IMR-90 (cell line): ENCODE data around the gene SUPT3H. TPM values are rescaled to one million over a fixed set of nuclear protein-coding genes. Genes with fewer than 3 reads are reported as not detected.

ENCODE experiments used
- ATAC-seq: fragments of 200-7000 bp; cut with Tn5 transposase; 2 replicates; pipeline ENCODE4 v1.9.1; 2020; ENCODE audit warnings: low read depth, mild to moderate bottlenecking, moderate library complexity
- BruUV-seq: library from RNA; stranded (reverse); fragments of 400-500 nt; replicated peaks from 2 replicates; lab custom pipeline; 2021; lab: Mats Ljungman, UMichigan
- CTCF ChIA-PET: fragments of 300-600 bp; formaldehyde crosslinking; extraction: SDS; loops from one replicate; lab custom pipeline; 2021; ENCODE audit warnings: antibody characterized with exemption; lab: Yijun Ruan, JAX
- POLR2A ChIA-PET: fragments of 300-600 bp; sonication (Branson Sonifier 250); formaldehyde crosslinking; loops from one replicate; lab custom pipeline; 2022; ENCODE audit warnings: antibody characterized with exemption; ENCODE audit not compliant: unreplicated experiment; lab: Charles Lee
- DNase-seq: peaks from one replicate; pipeline ENCODE4 v3.0.0; 2013
- H2AFZ ChIP-seq: replicated peaks from 2 replicates; pipeline ENCODE3; 2013; ENCODE audit warnings: low read length, mild to moderate bottlenecking; ENCODE audit not compliant: poor library complexity
- H2AK5ac ChIP-seq: 2 replicates; pipeline ENCODE4 v1.6.1; 2013; ENCODE audit warnings: low read depth, low read length, inconsistent platforms
- H2AK9ac ChIP-seq: replicated peaks from 2 replicates; pipeline ENCODE3; 2013; ENCODE audit warnings: mild to moderate bottlenecking, low read depth, low read length, moderate library complexity; ENCODE audit not compliant: poor library complexity
- H2BK120ac ChIP-seq: 2 replicates; pipeline ENCODE4 v1.6.1; 2013; ENCODE audit warnings: low read depth, low read length, inconsistent platforms
- H2BK15ac ChIP-seq: 3 replicates; pipeline ENCODE4 v1.6.1; 2013; ENCODE audit warnings: low read depth, low read length, inconsistent platforms
- H2BK20ac ChIP-seq: 2 replicates; pipeline ENCODE4 v1.6.1; 2013; ENCODE audit warnings: low read depth, mild to moderate bottlenecking, inconsistent platforms, low read length, moderate library complexity
- H2BK5ac ChIP-seq: 2 replicates; pipeline ENCODE4 v1.6.1; 2013; ENCODE audit warnings: mild to moderate bottlenecking, low read depth, low read length, inconsistent platforms; ENCODE audit not compliant: poor library complexity, severe bottlenecking
- H3K14ac ChIP-seq: replicated peaks from 2 replicates; pipeline ENCODE4 v1.6.1; 2013; ENCODE audit warnings: low read depth, low read length, inconsistent platforms
- H3K18ac ChIP-seq: 2 replicates; pipeline ENCODE4 v1.6.1; 2013; ENCODE audit warnings: low read depth, low read length, control low read depth
- H3K23ac ChIP-seq: 2 replicates; pipeline ENCODE4 v1.6.1; 2013; ENCODE audit warnings: low read depth, low read length, inconsistent platforms
- H3K27ac ChIP-seq: 2 replicates; pipeline ENCODE4 v1.5.1; 2013; ENCODE audit warnings: mild to moderate bottlenecking, control low read depth, low read length; ENCODE audit not compliant: insufficient read depth
- H3K27me3 ChIP-seq: 2 replicates; pipeline ENCODE4 v1.6.1; 2013; ENCODE audit warnings: low read length; ENCODE audit not compliant: control insufficient read depth, insufficient read depth
- H3K36me3 ChIP-seq: 2 replicates; pipeline ENCODE4 v1.6.1; 2013; ENCODE audit warnings: low read length, mixed read lengths; ENCODE audit not compliant: control insufficient read depth, insufficient read depth
- H3K4ac ChIP-seq: 2 replicates; pipeline ENCODE4 v1.6.1; 2013; ENCODE audit warnings: low read depth, low read length, inconsistent platforms
- H3K4me1 ChIP-seq: 2 replicates; pipeline ENCODE4 v1.6.1; 2013; ENCODE audit warnings: low read length, mixed read lengths; ENCODE audit not compliant: control insufficient read depth, insufficient read depth
- H3K4me2 ChIP-seq: 2 replicates; pipeline ENCODE4 v1.6.1; 2013; ENCODE audit warnings: low read depth, mild to moderate bottlenecking, control low read depth, low read length, moderate library complexity
- H3K4me3 ChIP-seq: 2 replicates; pipeline ENCODE4 v1.5.1; 2013; ENCODE audit warnings: low read depth, mild to moderate bottlenecking, control low read depth, low read length, moderate library complexity; ENCODE audit not compliant: insufficient read depth
- H3K56ac ChIP-seq: 2 replicates; pipeline ENCODE4 v1.6.1; 2013; ENCODE audit warnings: low read length, inconsistent platforms; ENCODE audit not compliant: insufficient read depth; ENCODE audit errors: extremely low read depth
- H3K79me1 ChIP-seq, 2 experiments: 2 replicates each; pipeline ENCODE4 v1.6.1; 2013; ENCODE audit warnings: low read length in 2 of 2, inconsistent platforms in 1 of 2, low read depth in 1 of 2
- H3K9ac ChIP-seq: 2 replicates; pipeline ENCODE4 v1.6.1; 2013; ENCODE audit warnings: low read depth, low read length, control low read depth
- H3K9me1 ChIP-seq: 2 replicates; pipeline ENCODE4 v1.6.1; 2013; ENCODE audit warnings: low read length, inconsistent platforms; ENCODE audit not compliant: insufficient read depth
- H3K9me3 ChIP-seq: 2 replicates; pipeline ENCODE4 v1.6.1; 2013; ENCODE audit warnings: low read length; ENCODE audit not compliant: control insufficient read depth, insufficient read depth
- H4K20me1 ChIP-seq: 2 replicates; pipeline ENCODE4 v1.6.1; 2013; ENCODE audit warnings: low read length, inconsistent platforms; ENCODE audit not compliant: insufficient read depth
- H4K5ac ChIP-seq: 2 replicates; pipeline ENCODE4 v1.6.1; 2013; ENCODE audit warnings: mild to moderate bottlenecking, low read depth, low read length, control low read depth
- H4K8ac ChIP-seq, 2 experiments: 2 replicates each; pipeline ENCODE4 v1.6.1; 2013; ENCODE audit warnings: low read depth in 2 of 2, low read length in 2 of 2, control low read depth in 1 of 2, inconsistent platforms in 1 of 2
- H4K91ac ChIP-seq: 2 replicates; pipeline ENCODE4 v1.6.1; 2013; ENCODE audit warnings: low read depth, low read length, inconsistent platforms; ENCODE audit not compliant: insufficient read depth
- BHLHE40 ChIP-seq: fragments of 150-350 bp; IDR thresholded peaks from 2 replicates; pipeline ENCODE4 v1.6.1; 2016; ENCODE audit warnings: mild to moderate bottlenecking, low read depth, low read length
- CEBPB ChIP-seq: IDR thresholded peaks from 2 replicates; pipeline ENCODE4 v1.6.1; 2012; ENCODE audit warnings: low read depth, low read length, improper control_type of control experiment
- CHD1 ChIP-seq: IDR thresholded peaks from 2 replicates; pipeline ENCODE4 v1.6.1; 2012; ENCODE audit warnings: low read depth, low read length, improper control_type of control experiment
- FOS ChIP-seq: fragments of 150-350 bp; IDR thresholded peaks from 2 replicates; pipeline ENCODE4 v1.6.1; 2016; ENCODE audit warnings: low read depth, low read length
- MAFK ChIP-seq: IDR thresholded peaks from 2 replicates; pipeline ENCODE4 v1.6.1; 2012; ENCODE audit warnings: low read depth, low read length, improper control_type of control experiment
- MAZ ChIP-seq: IDR thresholded peaks from 2 replicates; pipeline ENCODE4 v1.6.1; 2012; ENCODE audit warnings: low read depth, mild to moderate bottlenecking, low read length, improper control_type of control experiment, moderate library complexity, borderline replicate concordance
- MXI1 ChIP-seq: IDR thresholded peaks from 2 replicates; pipeline ENCODE4 v1.6.1; 2012; ENCODE audit warnings: low read depth, mild to moderate bottlenecking, low read length, moderate library complexity, borderline replicate concordance
- NFE2L2 ChIP-seq: fragments of 150-350 bp; IDR thresholded peaks from 2 replicates; pipeline ENCODE4 v1.6.1; 2016; ENCODE audit warnings: low read depth, mild to moderate bottlenecking, low read length
- POLR2A ChIP-seq: IDR thresholded peaks from 2 replicates; pipeline ENCODE4 v1.6.1; 2012; ENCODE audit warnings: mild to moderate bottlenecking, low read depth, low read length
- RAD21 ChIP-seq: IDR thresholded peaks from 2 replicates; pipeline ENCODE4 v1.6.1; 2012; ENCODE audit warnings: low read length, improper control_type of control experiment
- RCOR1 ChIP-seq: IDR thresholded peaks from 2 replicates; pipeline ENCODE4 v1.6.1; 2012; ENCODE audit warnings: mild to moderate bottlenecking, low read length, improper control_type of control experiment; ENCODE audit not compliant: insufficient replicate concordance
- RFX5 ChIP-seq: IDR thresholded peaks from 2 replicates; pipeline ENCODE4 v1.8.0; 2012; ENCODE audit warnings: low read depth, mild to moderate bottlenecking, low read length, moderate library complexity
- WGBS, 2 experiments: methylation state at CpG; one replicate each; pipeline versions ENCODE4 v1.1.5 to v1.1.7; 2013; ENCODE audit warnings: missing lambda C conversion rate in 2 of 2; ENCODE audit not compliant: insufficient read length in 1 of 2; ENCODE audit errors: extremely low coverage in 2 of 2; 5-methylcytosine and 5-hydroxymethylcytosine counted together
- dilution Hi-C: fragments of 300-500 bp; cut with HindIII; formaldehyde crosslinking; loops from one replicate; pipeline ENCODE4 v1.14.3; 2018; ENCODE audit warnings: low sequenced_read_pairs; ENCODE audit not compliant: unreplicated experiment
- in situ Hi-C: fragments of 300-500 bp; cut with MboI; formaldehyde crosslinking; loops from 3 replicates; pipeline ENCODE4 v1.14.3; 2019; ENCODE audit warnings: low sequenced_read_pairs, inconsistent platforms, mixed read lengths
- intact Hi-C: fragments of 100-400 bp; cut with micrococcal nuclease; formaldehyde crosslinking; loops from 2 replicates; pipeline ENCODE4 v1.10.0; 2022
- polyA plus RNA-seq, 3 experiments: library from polyadenylated mRNA; depleted of rRNA; stranded (reverse); fragments of >200 nt; gene quantifications; 2 replicates each; pipeline ENCODE4 v1.2.3, GENCODE V29; 2012; ENCODE audit warnings: low replicate concordance in 1 of 3
- total RNA-seq: library from RNA; depleted of rRNA; stranded (reverse); fragments of >200 nt; gene quantifications from 2 replicates; pipeline ENCODE4 v1.2.3, GENCODE V29; 2012
- TF ChIP-seq, protein P1 (sequence below): fragments of 150-350 bp; IDR thresholded peaks from 2 replicates; pipeline ENCODE4 v1.6.1; 2016; ENCODE audit warnings: low read depth, mild to moderate bottlenecking, low read length, moderate library complexity, borderline replicate concordance
- TF ChIP-seq, protein P2 (sequence below): fragments of 150-350 bp; IDR thresholded peaks from 2 replicates; pipeline ENCODE4 v1.6.1; 2017; ENCODE audit warnings: mild to moderate bottlenecking, antibody characterized with exemption, low read length, low read depth
- TF ChIP-seq, protein P3 (sequence below): conservative IDR thresholded peaks from 2 replicates; pipeline ENCODE4 v1.5.1; 2012; ENCODE audit warnings: mild to moderate bottlenecking, low read depth, low read length, improper control_type of control experiment

The SUPT3H gene
- total and polyA plus RNA-seq, 2 of the 4 experiments (the other 2 are of a cell fraction) = 4.5 to 5.0 TPM

DNA sequence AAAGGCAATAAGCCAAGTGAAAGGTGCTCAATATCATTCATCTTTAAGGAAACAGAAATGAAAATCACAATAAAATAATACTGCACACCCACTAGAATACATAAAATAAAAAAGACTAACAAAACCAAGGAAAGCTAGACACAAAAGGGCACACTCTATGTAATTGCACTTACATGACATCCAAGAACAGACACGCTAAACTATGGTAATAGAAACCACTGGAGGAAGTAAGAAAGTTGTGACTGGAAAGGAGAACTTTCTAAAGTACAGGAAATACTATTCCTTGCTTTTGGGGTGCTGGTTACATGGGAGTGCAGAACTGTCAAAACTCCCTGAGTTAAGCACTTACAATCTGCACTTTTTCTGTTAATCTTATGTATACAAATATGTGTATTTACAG is 303.3 kb downstream of the SUPT3H start:
- ATAC-seq = no peak

More for the DNA sequence above, 303.3 kb downstream of the SUPT3H start:
- no peaks in the 10 kb centered on the region for H3K9me1 ChIP-seq
- peak overlapping the region; percentile 63; the same call in 1 of the 2 replicates for H4K5ac ChIP-seq
- H2AK5ac ChIP-seq = no peak overlapping the region
- ChIA-PET POLR2A (no interaction called here), CTCF (interaction anchor here (1.5 kb wide), 1 partner anchor 599 kb away, joined by 5 read pairs; no protein-coding TSS in a partner anchor)
- H3K4me3 ChIP-seq = no peak overlapping the region
- H3K9me3 ChIP-seq = peaks cover 9% of the 10 kb centered on the region
- WGBS, 2 experiments = no CpG with 5 or more reads among the region's 1 CpG
- no peak overlapping the region for H2AFZ ChIP-seq
- no peak overlapping the region; a peak in 1 of 4 replicates for H4K8ac ChIP-seq
- H3K4ac ChIP-seq = no peak overlapping the region
- no TSS peak for BruUV-seq
- no peak overlapping the region for H2BK15ac ChIP-seq
- H2AK9ac ChIP-seq = no peak overlapping the region
- no peak overlapping the region for H3K27ac ChIP-seq
- H2BK5ac ChIP-seq = peak overlapping the region; percentile 46
- H4K91ac ChIP-seq = no peak overlapping the region
- H2BK20ac ChIP-seq = no peak overlapping the region
- peaks cover 2% of the 10 kb centered on the region for H3K4me1 ChIP-seq
- no peak overlapping the region for H3K23ac ChIP-seq
- no peak for DNase-seq
- H3K27me3 ChIP-seq = no peaks in the 10 kb centered on the region
- dilution Hi-C loops (no loop called here), in situ Hi-C loops (no loop called here), intact Hi-C loops (loop anchor here (2.0 to 10.0 kb wide), 2 partner anchors 74 to 410 kb away; no protein-coding TSS in a partner anchor)
- H3K79me1 ChIP-seq = no peaks in the 10 kb centered on the region
- H4K20me1 ChIP-seq = no peaks in the 10 kb centered on the region
- TF ChIP-seq MAZ = no peak
- TF ChIP-seq, protein P1, sequence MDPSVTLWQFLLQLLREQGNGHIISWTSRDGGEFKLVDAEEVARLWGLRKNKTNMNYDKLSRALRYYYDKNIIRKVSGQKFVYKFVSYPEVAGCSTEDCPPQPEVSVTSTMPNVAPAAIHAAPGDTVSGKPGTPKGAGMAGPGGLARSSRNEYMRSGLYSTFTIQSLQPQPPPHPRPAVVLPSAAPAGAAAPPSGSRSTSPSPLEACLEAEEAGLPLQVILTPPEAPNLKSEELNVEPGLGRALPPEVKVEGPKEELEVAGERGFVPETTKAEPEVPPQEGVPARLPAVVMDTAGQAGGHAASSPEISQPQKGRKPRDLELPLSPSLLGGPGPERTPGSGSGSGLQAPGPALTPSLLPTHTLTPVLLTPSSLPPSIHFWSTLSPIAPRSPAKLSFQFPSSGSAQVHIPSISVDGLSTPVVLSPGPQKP = no peak
- TF ChIP-seq NFE2L2 = no peak
- TF ChIP-seq CHD1 = no peak
- no peak for TF ChIP-seq RFX5
- TF ChIP-seq RCOR1 = no peak
- TF ChIP-seq BHLHE40 = no peak
- TF ChIP-seq MXI1 = no peak
- TF ChIP-seq, protein P2, sequence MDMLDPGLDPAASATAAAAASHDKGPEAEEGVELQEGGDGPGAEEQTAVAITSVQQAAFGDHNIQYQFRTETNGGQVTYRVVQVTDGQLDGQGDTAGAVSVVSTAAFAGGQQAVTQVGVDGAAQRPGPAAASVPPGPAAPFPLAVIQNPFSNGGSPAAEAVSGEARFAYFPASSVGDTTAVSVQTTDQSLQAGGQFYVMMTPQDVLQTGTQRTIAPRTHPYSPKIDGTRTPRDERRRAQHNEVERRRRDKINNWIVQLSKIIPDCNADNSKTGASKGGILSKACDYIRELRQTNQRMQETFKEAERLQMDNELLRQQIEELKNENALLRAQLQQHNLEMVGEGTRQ = no peak
- no peak for TF ChIP-seq MAFK
- TF ChIP-seq RAD21 = no peak
- TF ChIP-seq, protein P3, sequence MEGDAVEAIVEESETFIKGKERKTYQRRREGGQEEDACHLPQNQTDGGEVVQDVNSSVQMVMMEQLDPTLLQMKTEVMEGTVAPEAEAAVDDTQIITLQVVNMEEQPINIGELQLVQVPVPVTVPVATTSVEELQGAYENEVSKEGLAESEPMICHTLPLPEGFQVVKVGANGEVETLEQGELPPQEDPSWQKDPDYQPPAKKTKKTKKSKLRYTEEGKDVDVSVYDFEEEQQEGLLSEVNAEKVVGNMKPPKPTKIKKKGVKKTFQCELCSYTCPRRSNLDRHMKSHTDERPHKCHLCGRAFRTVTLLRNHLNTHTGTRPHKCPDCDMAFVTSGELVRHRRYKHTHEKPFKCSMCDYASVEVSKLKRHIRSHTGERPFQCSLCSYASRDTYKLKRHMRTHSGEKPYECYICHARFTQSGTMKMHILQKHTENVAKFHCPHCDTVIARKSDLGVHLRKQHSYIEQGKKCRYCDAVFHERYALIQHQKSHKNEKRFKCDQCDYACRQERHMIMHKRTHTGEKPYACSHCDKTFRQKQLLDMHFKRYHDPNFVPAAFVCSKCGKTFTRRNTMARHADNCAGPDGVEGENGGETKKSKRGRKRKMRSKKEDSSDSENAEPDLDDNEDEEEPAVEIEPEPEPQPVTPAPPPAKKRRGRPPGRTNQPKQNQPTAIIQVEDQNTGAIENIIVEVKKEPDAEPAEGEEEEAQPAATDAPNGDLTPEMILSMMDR = no peak
- TF ChIP-seq POLR2A = no peak
- TF ChIP-seq FOS = no peak
- TF ChIP-seq CEBPB = no peak
- no peaks in the 10 kb centered on the region for H3K36me3 ChIP-seq
- peak overlapping the region; percentile 84; the same call in 1 of the 2 replicates for H3K18ac ChIP-seq
- no peak overlapping the region; the same call in 1 of the 2 replicates for H2BK120ac ChIP-seq
- H3K9ac ChIP-seq = no peak overlapping the region
- H3K56ac ChIP-seq = no peak overlapping the region
- H3K14ac ChIP-seq = no peak overlapping the region
- H3K4me2 ChIP-seq = no peak overlapping the region
